Body of pancreas (tissue), 4 donors: Measurements from ENCODE around the gene FBXO38. TPM values are rescaled to one million over a fixed set of nuclear protein-coding genes. Genes with fewer than 3 reads are reported as not detected.

ENCODE experiments used
- ATAC-seq: fragments of 150-250 bp; one replicate; pipeline ENCODE4 v1.9.1; 2016
- DNase-seq, 4 donors: peaks; one replicate each; pipeline ENCODE4 v3.0.0-alpha.2; 2019
- H3K27ac ChIP-seq, 4 donors: fragments of 200-600 bp; sonication (generic); 1 replicate in 3 of 4; 2 replicates in 1 of 4; pipeline versions ENCODE4 v1.5.1 to v1.6.1; 2016 to 2019; ENCODE audit warnings: mild to moderate bottlenecking in 1 of 4, mixed read lengths in 1 of 4, moderate library complexity in 1 of 4
- H3K27me3 ChIP-seq, 2 donors: fragments of 200-600 bp; sonication (generic); one replicate each; pipeline ENCODE4 v1.6.0; 2016; ENCODE audit warnings: mild to moderate bottlenecking in 1 of 2
- H3K36me3 ChIP-seq, 2 donors: fragments of 200-600 bp; sonication (generic); replicated peaks in 1 of 2; 2 replicates each; pipeline ENCODE4 v1.5.1; 2016; ENCODE audit warnings: low read depth in 2 of 2; ENCODE audit not compliant: insufficient read depth in 1 of 2
- H3K4me1 ChIP-seq: fragments of 200-600 bp; sonication (generic); one replicate; pipeline ENCODE4 v1.6.0; 2016
- H3K4me3 ChIP-seq, 2 donors: fragments of 200-600 bp; sonication (generic); 1 replicate in 1 of 2; 2 replicates in 1 of 2; pipeline ENCODE4 v1.5.1; 2016 to 2019
- H3K9me3 ChIP-seq, 3 donors: fragments of 200-600 bp; sonication (generic); 1 replicate in 2 of 3; 2 replicates in 1 of 3; pipeline ENCODE4 v1.5.1; 2016
- POLR2A ChIP-seq, 3 donors: fragments of 450-650 bp; IDR thresholded peaks; one replicate each; pipeline ENCODE4 v1.6.1; 2016; ENCODE audit warnings: antibody characterized with exemption in 3 of 3, mild to moderate bottlenecking in 2 of 3
- WGBS, 2 donors: methylation state at CpG; one replicate each; pipeline ENCODE4 v1.1.5; 2017; 5-methylcytosine and 5-hydroxymethylcytosine counted together
- intact Hi-C: fragments of 100-400 bp; cut with DNase I; formaldehyde crosslinking; loops from one replicate; pipeline ENCODE4 v1.15.1; 2023
- total RNA-seq, 2 donors: library from RNA; depleted of rRNA; stranded (reverse); fragments of >200 nt; gene quantifications; one replicate each; pipeline ENCODE4 v1.1.0, GENCODE V29; 2016
- TF ChIP-seq, protein P1 (sequence below), 7 experiments: fragments of 450-650 bp in 4 of 7; fragments of 200-600 bp in 3 of 7; sonication (generic) in 3 of 7; IDR thresholded peaks; one replicate each; pipeline ENCODE4 v1.5.1; 2016 to 2019; ENCODE audit warnings: antibody characterized with exemption in 7 of 7

FBXO38 gene
- total RNA-seq, 2 donors from 2014 or later = 37.9 to 45.7 TPM

- H3K9me3 ChIP-seq = no peaks in the 10 kb centered on the region
- 85 to 90% methylated on average over 10 of the region's 10 CpGs for WGBS, 2 donors
- no peaks in the 10 kb centered on the region for H3K4me1 ChIP-seq
- DNase-seq = no peak
- no peak overlapping the region for H3K27ac ChIP-seq
- no peaks in the 10 kb centered on the region for H3K27me3 ChIP-seq
- no peaks in the 10 kb centered on the region for H3K36me3 ChIP-seq
- no peak for ATAC-seq
- TF ChIP-seq POLR2A (IDR thresholded peaks at IDR 0.05) = no peak
- TF ChIP-seq, protein P1, sequence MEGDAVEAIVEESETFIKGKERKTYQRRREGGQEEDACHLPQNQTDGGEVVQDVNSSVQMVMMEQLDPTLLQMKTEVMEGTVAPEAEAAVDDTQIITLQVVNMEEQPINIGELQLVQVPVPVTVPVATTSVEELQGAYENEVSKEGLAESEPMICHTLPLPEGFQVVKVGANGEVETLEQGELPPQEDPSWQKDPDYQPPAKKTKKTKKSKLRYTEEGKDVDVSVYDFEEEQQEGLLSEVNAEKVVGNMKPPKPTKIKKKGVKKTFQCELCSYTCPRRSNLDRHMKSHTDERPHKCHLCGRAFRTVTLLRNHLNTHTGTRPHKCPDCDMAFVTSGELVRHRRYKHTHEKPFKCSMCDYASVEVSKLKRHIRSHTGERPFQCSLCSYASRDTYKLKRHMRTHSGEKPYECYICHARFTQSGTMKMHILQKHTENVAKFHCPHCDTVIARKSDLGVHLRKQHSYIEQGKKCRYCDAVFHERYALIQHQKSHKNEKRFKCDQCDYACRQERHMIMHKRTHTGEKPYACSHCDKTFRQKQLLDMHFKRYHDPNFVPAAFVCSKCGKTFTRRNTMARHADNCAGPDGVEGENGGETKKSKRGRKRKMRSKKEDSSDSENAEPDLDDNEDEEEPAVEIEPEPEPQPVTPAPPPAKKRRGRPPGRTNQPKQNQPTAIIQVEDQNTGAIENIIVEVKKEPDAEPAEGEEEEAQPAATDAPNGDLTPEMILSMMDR (IDR thresholded peaks at IDR 0.05) = no peak
- H3K4me3 ChIP-seq = no peak overlapping the region
- intact Hi-C loops = no loop called here
Observed at GRCh38 chr5:148452499-148453193, 68.9 kb downstream of the FBXO38 start.

GRCh38 chr5:148454576-148454975 lies 70.8 kb downstream of the FBXO38 start:
- no peak overlapping the region for H3K27ac ChIP-seq
- DNase-seq = no peak
- intact Hi-C loops = no loop called here
- TF ChIP-seq, protein P1 (IDR thresholded peaks at IDR 0.05) = no peak
- TF ChIP-seq POLR2A (IDR thresholded peaks at IDR 0.05) = no peak
- ATAC-seq = no peak
- H3K27me3 ChIP-seq = no peaks in the 10 kb centered on the region
- H3K4me3 ChIP-seq = no peak overlapping the region
- H3K9me3 ChIP-seq = no peaks in the 10 kb centered on the region
- 45 to 48% methylated on average over 5 of the region's 5 CpGs for WGBS, 2 donors
- no peaks in the 10 kb centered on the region for H3K36me3 ChIP-seq
- no peaks in the 10 kb centered on the region for H3K4me1 ChIP-seq

- WGBS, 2 donors = 76 to 80% methylated on average over 6 of the region's 6 CpGs
Observed at GRCh38 chr5:148455185-148455584, 71.4 kb downstream of the FBXO38 start.

DNA sequence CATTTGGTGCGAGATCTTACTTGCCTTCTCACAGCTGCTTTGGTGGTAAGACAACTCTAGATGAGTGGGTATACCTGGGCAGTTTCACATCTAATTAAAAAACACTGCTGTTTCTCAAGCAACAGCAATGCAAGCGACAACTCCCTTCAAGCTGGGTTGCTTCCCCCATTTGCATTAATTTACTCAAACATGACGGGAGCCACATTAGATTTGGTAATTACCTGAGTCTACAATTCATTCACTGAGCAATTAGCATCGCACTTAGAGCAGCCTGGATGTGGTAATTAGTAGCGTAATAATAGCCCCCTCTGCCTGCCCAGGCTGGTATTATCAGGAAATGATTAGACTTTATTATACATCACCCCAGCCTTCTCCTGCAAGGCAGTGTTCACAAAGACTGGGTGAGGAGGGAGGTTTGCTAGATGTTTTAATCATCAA lies 73.4 kb downstream of the FBXO38 start:
- DNase-seq (peak in 1 of 4 donors; percentile 13), ATAC-seq (no peak)

More at GRCh38 chr5:148455185-148455584, 71.4 kb downstream of the FBXO38 start:
- Histone ChIP-seq H3K4me1 (no peaks in the 10 kb centered on the region), H3K4me3 (no peak overlapping the region), H3K36me3 (no peaks in the 10 kb centered on the region), H3K27me3 (no peaks in the 10 kb centered on the region), H3K27ac (no peak overlapping the region), H3K9me3 (no peaks in the 10 kb centered on the region)
- intact Hi-C loops = no loop called here
- DNase-seq (no peak), ATAC-seq (no peak)
- TF ChIP-seq, protein P1 (IDR thresholded peaks at IDR 0.05) = no peak
- no peak for TF ChIP-seq POLR2A (IDR thresholded peaks at IDR 0.05)

More for the DNA sequence above, 73.4 kb downstream of the FBXO38 start:
- no peaks in the 10 kb centered on the region for H3K4me1 ChIP-seq
- no peak overlapping the region for H3K4me3 ChIP-seq
- no peaks in the 10 kb centered on the region for H3K36me3 ChIP-seq
- no peaks in the 10 kb centered on the region for H3K9me3 ChIP-seq
- H3K27me3 ChIP-seq = no peaks in the 10 kb centered on the region
- intact Hi-C loops = no loop called here
- no peak overlapping the region for H3K27ac ChIP-seq
- no peak for TF ChIP-seq POLR2A (IDR thresholded peaks at IDR 0.05)
- TF ChIP-seq, protein P1 (IDR thresholded peaks at IDR 0.05) = peak in 1 of 7 experiments; percentile 7
- 47 to 56% methylated on average over 5 of the region's 5 CpGs for WGBS, 2 donors
